Measurements from ENCODE around the gene DMBX1.

Gene DMBX1

DNA sequence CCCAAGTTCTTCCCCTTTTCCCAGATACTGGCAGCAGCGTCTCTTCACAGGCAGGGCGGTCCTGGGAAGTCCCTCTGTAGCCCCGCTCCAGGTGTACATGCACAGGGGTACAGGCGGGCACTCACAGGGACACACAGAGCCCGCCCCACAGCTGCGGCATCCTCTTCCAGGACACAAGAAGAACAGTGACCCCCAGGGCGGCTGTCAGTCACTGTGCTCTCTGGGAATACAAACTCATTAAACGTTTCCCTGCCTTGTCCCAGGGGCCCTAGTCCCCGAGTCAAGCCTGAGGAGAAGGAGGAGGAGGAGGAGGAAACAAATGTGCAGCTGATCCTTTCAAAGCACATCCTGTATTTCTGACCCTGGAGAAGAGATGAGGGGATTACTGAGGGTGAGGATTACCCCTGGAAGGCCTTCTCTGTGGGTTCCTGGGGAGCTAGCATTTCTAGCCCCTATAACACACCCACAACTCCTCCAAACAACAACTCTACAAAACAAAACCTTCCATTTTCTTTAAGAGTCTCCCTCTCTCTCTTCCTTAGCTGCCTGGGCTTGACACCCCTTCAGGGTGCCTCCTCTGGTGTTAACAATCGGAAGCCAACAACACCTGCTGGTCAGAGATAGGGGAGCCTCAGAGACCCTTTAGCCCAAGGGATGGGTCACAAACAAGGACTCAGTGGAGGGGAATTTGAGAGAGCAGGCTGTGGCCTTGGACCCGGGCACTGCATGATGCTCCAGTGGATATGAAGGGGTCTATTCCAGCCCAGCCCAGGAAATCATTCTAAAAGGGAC lies 28.4 kb upstream of the DMBX1 start:
- no peak for DNase-seq

DNA sequence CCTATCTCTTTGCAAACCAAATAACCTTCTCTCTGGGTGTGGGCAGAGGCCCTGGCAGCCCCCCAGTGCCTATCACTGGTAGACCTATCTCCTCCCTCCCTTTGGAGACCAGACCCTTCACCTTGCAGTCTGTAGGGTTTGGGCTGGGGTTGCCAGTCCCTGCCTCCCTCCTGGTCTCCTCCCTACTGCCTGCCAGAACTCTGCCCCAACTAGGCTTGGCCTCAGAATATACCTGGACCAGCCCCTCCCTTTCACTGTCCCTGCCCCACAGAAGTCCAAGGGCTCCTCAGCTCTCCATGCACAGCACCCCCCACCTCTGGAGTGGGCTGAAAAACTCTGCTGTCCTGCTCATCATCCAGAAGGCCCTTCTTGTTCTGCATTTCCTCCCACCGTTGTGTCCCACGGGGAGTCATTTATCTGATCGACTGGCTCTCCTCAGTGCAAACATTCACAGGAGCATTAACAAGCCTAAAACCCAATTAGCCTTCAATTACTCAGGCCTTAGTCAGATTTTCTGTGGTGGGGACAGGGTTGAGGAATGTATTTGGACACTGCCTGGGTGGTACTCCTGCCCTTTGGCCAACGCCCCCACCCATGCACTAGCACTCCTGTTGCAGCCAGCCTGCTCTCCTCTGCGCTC lies 27.7 kb upstream of the DMBX1 start:
- DNase-seq: no peak

DNA sequence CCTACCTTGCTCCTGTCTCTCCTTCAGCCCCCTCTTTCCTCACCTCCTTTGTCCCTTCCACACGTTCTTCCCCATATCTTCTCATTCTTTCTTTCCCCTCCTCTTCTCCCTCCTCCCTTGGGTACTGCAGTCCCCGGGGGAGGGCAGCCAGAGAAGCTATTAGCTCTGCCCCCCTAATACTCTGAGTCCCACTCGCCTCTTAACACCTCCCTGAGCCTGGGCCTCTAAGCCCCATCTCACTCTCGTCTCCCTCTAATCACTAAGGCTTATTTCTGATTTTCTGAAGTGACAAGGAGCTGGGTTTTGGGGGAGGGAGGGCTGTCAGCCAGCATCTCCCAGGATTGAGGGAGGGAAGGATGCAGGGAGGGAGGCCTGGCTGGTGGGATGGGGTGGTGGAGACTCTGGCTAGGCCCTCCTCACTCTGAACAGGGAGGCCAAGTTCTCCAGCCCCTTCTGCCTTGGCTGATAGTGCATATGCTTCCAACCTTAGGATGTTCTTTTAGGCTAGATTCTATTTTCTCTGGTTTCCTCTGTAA lies 25.6 kb upstream of the DMBX1 start:
- no peak for DNase-seq

DNA sequence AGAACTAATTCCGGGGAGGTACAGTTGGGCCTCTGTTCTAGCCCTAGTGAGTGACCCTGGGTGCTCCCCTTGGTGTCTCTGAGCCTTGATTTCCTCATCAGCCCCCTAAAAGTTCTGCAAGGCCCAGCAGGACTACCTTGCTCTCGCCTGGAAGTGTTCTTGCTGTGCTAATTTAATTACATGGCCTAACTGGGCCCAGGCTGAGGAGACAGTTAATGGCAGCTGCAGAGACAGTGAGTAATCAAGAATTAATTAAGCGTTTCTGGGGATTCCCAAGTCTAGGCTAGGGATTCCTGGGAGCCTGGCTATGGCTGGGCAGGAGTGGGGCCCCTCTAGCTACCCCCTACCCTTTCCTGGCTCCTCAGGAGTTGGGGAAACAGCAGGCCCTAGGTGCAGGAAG lies 24.7 kb upstream of the DMBX1 start:
- DNase-seq: no peak

DNA sequence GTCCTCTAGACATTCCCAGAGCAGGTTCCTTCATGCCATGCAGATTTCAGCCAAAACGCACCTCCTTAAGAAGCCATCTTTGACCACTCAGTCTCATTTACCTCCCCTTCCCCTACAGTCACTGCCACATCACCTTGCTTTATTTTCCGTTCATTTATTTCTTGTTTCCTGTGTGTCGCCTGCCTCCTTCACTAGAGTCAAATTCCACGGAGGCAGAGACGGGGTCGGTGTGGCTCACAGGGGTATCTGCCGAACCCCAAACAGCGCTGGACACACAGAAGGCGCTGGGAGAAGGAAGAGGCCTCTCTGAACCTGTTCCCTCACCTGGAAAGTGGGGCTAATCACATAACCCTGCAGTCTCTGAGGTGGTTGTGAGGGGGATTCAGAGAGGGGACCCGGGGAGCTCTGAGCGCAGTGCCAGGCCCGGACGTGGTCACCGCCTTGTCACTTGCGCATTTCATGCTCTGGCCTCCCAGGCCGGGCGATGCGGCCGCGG lies 23.6 kb upstream of the DMBX1 start:
- no peak for DNase-seq

DNA sequence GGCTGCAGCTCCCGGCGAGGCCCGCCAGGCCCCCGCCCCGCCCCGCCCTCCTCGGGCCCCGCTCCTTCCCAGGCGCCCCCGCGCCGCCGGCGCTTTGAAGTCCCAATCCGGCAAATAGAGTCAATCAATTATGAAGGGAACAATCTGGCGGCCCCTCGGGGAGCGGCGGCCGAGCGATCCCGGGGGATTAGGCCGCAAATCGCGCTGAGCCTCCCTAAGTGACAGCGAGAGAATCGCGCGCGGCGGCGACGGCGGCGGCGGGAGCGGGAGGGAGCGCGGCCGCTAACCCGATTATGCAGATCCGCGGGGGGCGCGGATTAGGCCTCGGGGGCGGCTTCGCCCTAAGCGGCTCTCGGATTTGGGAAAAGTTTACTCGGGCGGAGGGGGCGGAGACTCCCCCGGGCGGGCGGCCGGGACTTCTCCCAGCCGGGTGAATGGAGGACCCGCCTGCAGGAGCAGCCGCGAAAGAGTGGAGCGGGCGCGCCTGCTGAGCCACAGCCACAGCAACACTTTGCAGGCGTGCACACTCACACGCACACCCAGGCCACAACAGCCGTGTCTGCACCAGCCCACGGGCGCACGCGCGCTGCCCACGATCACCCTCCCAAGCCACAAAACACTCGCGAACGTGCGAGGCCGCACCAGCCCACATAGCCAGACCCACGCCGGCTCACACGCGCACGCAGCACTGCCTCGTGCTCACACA lies 23.0 kb upstream of the DMBX1 start:
- no peak for DNase-seq

DNA sequence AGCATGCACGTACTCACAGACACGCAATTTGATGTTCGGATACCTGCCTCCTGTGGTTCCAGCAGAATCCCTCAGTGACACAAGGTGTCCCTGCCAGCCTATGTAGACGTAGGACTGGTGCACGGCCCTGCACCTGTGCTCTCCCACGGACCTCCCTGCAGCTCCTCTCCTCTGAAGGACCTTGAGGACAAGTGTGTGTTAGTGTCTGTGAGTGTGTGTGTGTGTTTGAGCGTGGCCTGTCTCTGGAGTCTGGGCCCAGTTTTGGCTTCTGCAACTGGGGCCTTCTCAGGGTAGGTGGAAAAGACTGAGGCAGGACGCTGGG lies 22.5 kb upstream of the DMBX1 start:
- no peak for DNase-seq

DNA sequence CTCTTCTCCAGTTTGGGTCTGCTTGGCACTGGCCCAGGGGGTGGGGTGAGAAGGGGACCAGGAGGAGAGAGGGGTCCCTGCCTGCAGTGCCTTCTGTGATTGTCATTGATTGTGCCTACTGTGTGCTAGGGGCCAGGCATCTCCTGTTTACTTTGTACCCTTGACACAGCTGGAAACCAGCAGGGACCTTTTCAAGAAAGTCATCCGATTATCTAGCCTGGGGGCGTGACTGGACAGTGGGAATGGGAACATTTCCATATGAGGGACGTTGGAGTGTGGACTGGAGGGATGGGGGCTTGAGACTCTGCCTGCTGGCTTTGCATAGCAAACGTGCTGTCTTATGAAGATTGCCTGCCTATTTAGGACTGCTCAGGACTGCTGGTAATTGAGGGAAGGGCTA lies 19.8 kb upstream of the DMBX1 start:
- no peak for DNase-seq

DNA sequence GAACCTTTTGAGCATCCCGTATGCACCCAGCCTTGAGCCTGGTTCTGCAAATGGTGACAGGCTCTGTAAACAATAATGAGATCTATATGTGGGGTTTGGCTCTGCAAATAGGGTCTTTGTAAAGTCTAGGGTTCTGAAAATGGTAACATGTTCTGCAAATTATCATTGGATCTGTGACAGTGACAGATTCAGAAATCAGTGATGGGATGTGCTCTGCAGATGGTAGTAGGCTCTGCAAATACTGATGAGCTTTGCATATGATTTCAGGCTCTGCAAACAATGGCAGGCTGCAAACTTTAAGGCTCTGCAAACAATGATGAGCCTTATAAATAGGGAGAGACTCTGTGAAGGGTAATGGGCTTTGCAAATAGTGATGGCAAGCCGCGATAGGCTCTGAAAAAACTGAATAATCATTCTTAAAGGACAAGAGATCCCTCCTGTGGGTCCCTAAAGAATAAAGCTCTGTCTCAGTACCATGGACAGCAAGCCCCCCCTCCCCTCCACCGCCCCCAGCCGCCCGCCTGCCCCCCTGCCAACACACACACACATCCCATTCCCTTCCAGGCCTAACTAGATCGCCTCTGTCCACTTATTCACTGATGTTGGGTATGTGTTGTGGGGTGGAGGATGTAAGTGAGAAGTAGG lies 17.7 kb upstream of the DMBX1 start:
- DNase-seq: no peak

DNA sequence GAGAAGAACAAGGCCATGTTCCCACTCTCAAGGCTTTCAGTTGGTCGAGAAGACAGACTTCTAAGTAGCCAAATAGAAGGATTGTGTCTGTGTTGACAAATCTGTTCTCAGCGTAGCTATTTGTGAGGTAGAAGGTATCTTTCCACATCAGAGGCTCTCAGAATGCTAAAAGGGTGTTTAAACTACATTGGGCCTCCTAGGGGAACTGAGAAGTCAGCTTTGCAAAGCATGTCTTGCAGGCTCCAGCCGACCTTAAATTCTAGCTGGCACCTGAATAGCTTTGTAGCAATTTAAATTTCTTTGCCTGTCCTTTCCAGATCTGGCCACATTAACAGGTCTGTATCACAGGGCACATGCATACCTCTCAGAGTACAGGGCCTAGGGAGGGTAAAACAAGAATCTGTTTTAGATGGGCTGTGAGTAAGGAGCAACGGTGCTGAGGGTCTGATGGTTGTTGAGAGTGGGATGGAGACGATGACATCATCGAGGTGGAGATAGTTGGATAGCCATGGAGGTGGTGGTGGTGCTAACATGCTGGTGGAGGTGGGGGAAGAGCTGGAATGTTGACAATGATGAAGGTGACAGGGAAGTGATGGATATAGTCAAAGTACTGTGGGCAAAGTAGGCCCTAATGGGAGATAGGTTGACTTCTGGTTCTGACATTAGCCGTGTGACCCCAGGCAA lies 17.0 kb upstream of the DMBX1 start:
- no peak for DNase-seq

DNA sequence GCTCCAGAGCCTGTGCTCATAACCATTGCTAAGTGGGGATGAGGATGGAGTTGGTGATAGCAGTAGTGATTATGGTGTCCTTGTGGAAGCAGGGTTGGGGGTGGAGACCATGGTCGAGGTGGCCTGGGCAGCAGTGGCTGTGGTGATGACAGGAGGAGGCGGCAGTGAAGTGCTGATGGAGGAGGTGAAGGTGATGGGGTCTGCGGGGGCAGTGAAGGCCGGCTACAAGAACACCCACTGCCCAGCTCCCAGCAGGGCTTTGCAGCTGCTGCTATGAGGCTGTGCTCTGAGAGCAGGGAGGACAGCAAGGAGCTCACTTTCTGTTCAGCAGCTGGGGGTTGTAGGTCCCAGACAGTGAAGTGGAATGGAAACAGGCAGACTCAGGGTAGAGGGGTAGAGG lies 15.6 kb upstream of the DMBX1 start:
- no peak for DNase-seq

DNA sequence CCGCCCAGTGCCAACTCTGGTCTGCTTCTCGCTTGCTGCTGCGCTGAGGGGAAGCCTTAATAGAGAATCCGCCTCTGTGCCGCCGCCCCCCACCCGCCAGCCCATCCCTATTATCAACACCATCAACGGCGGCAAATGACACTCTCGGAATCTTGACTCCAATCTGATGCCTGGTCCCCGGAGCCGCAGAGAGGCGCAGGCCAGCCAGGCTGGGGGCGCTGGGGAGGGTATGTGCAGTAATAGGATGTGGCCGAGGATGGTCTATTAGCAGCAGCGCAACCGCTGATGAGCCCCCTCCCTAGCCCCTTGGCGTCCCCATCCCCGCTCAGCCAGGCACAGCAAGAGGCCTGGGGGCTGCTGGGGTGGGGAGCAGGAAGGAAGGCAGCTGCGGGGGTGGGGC lies 15.1 kb upstream of the DMBX1 start:
- DNase-seq: no peak

DNA sequence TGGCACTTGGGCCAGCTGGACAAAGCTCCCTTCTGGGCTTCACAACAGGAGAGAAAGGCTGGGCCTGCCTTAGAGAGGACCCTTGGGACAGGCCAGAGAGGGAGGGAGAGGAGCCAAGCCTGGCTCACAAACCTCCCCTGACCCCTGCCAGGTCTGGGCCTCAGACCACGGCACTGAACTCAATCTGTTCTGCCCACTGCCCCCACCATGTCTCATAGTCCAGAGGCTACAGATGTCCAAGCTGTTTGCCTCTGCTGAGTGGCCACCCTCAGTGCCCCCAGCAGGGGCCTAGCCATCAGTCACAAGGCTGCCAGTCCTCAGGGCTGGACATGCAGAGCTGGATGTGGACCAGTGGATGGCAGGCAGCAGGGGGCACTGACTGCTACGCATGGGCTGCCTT lies 13.0 kb upstream of the DMBX1 start:
- DNase-seq: no peak

DNA sequence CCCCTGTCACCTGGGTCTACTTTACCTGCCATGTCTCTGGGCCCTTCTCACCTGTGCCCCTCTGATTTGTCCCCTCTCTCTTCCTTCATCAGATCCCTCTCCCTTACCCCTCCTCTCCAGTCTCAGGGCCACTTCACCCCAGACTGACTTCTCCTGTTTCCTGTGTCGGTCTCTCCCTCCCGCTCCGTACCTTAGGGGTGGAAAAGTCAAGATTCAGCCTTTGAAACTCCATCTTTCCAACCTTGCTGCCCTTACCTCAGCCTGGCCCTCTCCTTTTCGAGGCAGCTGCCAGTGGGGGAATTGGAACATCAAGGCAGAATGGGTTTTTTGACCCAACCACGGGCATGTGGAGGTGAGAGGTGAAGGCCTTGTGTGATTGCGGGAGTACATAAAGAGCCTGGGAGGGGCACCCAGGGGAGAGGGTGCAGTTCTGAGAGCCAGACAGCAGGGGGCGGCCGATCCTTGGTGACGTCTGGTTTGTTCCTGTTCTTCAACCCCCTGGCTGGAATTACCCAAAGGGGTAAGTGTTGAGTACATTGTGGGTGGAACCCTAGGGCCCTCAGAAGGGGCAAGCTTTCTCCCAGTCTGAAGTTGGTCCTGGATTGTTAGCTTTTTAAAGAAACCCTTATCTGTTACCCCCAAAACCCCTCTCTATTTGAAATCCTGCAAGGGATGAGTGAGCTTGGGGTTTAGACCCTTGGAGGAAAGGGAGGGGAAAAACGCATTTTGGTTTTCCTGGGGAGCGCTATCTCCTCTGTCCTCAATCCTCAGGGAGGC lies 12.3 kb upstream of the DMBX1 start:
- DNase-seq: no peak

DNA sequence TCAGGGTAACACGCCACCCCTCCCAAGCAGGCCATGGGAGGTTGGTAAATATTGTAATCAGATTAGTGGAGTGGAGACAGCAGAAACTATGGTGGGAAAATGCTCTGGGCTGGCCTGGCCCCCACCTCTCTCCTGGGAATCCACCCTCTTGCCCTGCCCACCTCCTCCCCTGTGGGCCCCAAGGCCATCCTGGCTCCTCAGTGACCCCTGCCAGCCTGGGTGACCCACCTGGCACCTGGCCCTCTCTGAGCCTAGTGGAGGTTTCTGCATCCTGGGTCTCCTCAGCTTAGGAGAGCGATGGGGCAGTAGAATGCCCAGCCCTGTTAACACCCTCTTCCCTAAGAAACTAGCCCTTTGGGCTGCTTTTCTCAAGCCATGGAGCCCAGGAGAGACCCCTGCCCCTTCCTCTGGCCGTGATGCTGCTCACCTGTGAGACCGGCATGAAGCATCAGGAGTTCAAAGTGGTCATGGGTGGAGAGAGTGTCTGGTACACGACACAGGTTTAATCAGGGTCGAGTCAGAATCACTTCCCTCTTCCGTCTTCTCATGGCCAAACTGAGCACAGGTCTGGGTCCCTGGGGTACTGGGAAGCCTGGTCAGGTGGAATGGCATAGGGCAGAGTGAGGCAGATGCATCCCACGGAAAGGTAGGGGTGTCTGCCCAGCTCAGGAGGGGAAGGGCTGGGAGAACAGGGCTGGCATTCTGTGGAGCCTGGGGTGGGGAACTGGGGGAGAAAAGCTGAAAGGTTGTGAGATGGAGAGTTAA lies 10.7 kb upstream of the DMBX1 start:
- no peak for DNase-seq

DNA sequence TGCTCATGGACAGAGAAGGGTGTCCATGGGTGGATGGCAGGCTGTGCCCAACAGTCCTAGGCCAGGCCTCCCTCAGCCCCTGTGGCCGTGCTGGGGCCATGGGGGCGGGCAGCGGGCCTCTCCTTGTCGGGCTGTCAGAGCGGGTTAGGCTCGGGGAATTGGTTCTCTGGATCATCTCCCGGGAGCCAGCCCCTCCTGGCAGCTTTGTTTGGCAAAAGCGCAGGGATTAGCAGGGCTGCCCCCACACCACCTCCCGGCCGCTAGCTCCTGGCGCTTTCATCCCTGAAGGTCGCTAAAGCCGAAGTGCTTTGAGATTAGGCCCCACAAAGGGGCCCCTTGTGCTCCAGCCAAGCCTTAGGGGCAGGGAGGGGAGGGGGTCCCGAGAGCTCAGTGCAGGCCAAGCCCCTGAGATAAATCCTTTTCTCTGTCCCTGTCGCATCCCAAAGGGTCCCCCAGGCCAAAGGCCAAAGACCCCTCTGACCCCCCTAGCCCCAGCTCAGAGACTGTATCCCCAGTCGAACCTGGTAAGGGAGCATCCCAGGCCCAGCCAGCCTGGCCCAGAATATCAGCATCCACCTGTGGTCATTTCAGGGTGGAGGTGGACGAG lies 9.8 kb upstream of the DMBX1 start:
- DNase-seq: no peak

DNA sequence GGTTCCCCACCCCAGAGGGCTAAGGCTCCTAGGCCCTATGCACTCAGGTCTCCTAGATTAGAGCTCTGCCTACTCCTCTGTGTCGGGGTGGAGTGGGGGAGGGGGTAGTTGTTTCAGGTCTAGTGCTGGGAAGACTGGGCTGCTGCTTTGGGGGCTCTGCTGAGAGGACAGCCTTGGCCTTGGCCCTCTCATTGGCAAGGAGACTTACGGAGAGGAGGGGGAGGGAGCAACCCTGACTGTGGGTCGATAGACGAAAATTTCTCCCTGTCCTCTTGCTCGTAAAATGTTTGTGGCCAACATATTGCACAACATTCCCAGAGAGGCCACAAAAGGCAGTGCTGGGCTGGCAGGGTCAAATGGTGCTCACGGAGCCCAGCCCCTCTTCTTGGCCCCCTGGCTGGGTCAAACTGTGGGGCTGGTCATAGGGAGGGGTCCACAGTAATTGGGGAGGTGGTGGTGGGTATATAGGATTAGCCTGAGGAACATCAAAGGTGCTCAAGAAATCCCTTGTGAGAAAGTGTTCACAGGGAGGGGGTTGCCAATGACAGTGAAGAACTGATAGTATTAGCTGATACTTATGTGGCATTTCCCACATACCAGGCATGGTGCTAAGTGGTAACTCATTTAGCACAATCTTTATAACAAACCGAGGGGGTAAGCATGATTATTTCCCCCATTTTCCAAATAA lies 8.5 kb upstream of the DMBX1 start:
- DNase-seq: no peak

DNA sequence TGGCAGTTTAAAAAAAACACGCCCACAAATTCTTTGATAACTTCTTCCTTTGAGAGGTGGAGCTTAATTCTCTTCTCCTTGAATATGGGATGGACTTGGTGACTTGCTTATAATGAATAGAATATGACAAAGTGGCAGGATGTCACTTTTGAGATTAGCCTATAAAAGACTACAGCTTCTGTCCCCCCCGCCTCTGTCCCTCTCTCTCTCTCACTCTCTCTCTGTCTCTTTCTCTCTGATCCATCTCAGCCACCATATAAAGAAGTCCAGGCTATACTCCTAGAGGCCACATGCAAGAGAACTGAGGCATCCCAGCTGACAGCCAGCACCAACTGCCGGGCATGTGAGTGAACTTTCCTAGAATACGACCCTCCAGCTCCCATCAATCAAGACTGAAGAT lies 7.7 kb upstream of the DMBX1 start:
- DNase-seq: no peak

DNA sequence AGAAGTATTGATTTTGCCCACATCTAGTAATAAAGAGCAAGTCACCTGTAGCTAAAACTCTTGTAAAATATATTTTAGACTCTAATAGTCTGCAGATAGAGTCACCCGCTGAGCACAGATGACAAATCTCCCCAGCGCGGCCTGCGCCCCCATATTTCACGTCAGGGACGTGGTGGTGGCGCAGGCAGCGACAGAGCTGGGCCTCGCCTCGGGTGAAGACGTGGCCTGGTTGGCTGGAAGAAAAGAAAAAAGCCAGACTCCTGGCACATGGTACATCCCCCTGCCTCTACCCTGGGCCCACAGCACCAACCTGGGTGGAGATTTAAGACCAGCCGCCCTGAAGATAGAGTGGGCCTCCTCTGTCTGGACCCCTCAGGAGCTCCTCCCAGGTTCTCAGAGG lies 6.0 kb upstream of the DMBX1 start:
- DNase-seq: no peak

All from T1000 (cell line).